Kidney (tissue), 14 donors: Measurements from ENCODE around the gene COL4A3. TPM values are rescaled to one million over a fixed set of nuclear protein-coding genes. Genes with fewer than 3 reads are reported as not detected.

Source experiments
- DNase-seq, 5 donors: peaks; one replicate each; pipeline ENCODE4 v3.0.0-alpha.2; 2013 to 2020
- FAIRE-seq: peaks from 2 replicates; lab custom pipeline; 2012; peaks lifted over from hg19 to GRCh38; lab: Jason Lieb, UNC
- H3K27ac ChIP-seq, 2 donors: one replicate each; pipeline ENCODE4 v1.7.0; 2013; ENCODE audit warnings: low read depth in 2 of 2, low read length in 2 of 2, inconsistent platforms in 1 of 2
- H3K27me3 ChIP-seq: one replicate; pipeline ENCODE4 v1.7.1; 2013; ENCODE audit warnings: low read length, inconsistent platforms; ENCODE audit not compliant: control insufficient read depth, insufficient read depth
- H3K36me3 ChIP-seq, 3 donors: one replicate each; pipeline versions ENCODE4 v1.7.0 to v1.7.1; 2013; ENCODE audit warnings: low read length in 3 of 3, control low read depth in 1 of 3, inconsistent platforms in 1 of 3; ENCODE audit not compliant: insufficient read depth in 3 of 3, control insufficient read depth in 2 of 3
- H3K4me1 ChIP-seq, 3 donors: one replicate each; pipeline versions ENCODE4 v1.7.0 to v1.7.1; 2013; ENCODE audit warnings: low read length in 3 of 3, inconsistent platforms in 1 of 3, low read depth in 1 of 3; ENCODE audit not compliant: control insufficient read depth in 2 of 3, insufficient read depth in 2 of 3
- H3K4me3 ChIP-seq, 3 donors: one replicate each; pipeline versions ENCODE4 v1.7.0 to v1.8.1; 2013; ENCODE audit warnings: low read length in 3 of 3, control low read depth in 1 of 3, inconsistent platforms in 1 of 3
- H3K9ac ChIP-seq, 3 donors: one replicate each; pipeline versions ENCODE4 v1.7.0 to v1.7.1; 2013; ENCODE audit warnings: low read length in 3 of 3, control low read depth in 1 of 3, inconsistent platforms in 1 of 3
- H3K9me3 ChIP-seq, 3 donors: one replicate each; pipeline versions ENCODE4 v1.7.0 to v1.7.1; 2013; ENCODE audit warnings: low read length in 3 of 3, control low read depth in 1 of 3, inconsistent platforms in 1 of 3; ENCODE audit not compliant: control insufficient read depth in 2 of 3, insufficient read depth in 1 of 3
- CTCF ChIP-seq: IDR thresholded peaks from 3 replicates; pipeline ENCODE4 v1.5.1; 2012; ENCODE audit warnings: mild to moderate bottlenecking, moderate library complexity, borderline replicate concordance; ENCODE audit not compliant: insufficient read depth; ENCODE audit errors: extremely low read depth
- intact Hi-C: fragments of 100-400 bp; cut with DNase I; formaldehyde crosslinking; loops from one replicate; pipeline ENCODE4 v1.11.1; 2022
- polyA plus RNA-seq: library from polyadenylated mRNA; stranded (reverse); fragments of 350-450 nt; fragmentation: Illumina TruSeq; extraction: RNeasy Lipid Tissue Mini Kit (QIAGEN cat#74804); gene quantifications from one replicate; pipeline ENCODE4 v1.2.3, GENCODE V29; 2014; ENCODE audit warnings: low read depth, low replicate concordance; ENCODE audit not compliant: insufficient read depth
- total RNA-seq: library from RNA; stranded (reverse); fragmentation: NEBNext Ultra II Directional; extraction: Animal tissue kit (Norgen Biotek cat#: 25700); gene quantifications from one replicate; pipeline ENCODE4 v1.2.1, GENCODE V29; 2021
- donor health status: control.
- donor health status: control.
- donor health status: control.
- donor health status: control.
- donor health status: control.
- donor health status: DM: yes; HTN: yes; CAD: no.
- donor health status: Normal renal cell carcinoma (clear cell type).

COL4A3 gene
- total and polyA plus RNA-seq, 2 donors from 2014 or later: 20.8 to 48.8 TPM

DNA sequence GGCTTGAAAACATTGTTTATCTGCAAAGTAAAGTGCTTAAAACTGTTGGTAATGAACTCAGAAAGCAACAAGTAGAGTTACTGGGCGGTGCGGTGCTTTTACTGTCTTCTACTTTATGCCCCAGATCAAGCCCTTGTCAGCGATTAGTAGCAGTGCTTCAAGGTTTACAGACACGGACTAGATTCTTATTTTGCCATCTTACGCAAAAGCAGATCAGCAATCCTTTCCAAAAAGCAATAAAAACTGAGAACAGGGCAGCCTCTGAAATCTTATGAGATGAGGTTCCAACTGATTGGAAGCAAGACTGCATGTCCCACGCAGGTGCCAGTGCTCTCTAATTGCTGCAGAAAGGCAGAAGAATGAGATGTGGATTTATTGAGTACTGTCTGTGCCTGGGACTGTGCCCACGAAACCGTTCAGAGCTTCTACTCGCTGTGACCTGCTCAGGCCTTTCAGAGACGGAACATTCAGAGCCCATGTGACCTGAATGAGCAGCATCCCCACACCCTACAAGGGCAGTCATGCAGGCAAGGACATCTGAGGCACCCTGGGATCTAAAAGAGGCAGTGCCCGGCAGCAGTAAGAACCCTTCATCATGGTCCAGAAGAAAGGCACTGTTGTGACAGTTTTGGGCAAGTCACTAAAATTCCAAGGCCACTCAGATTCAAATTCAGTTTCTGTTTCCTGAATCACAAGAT lies 15.7 kb downstream of the COL4A3 start:
- Histone ChIP-seq H3K4me3 (peak overlapping the region in 2 of 3 donors; percentile 10 to 29), H3K27me3 (no peaks in the 10 kb centered on the region), H3K36me3 (no peaks in the 10 kb centered on the region), H3K9ac (peak overlapping the region in 1 of 3 donors; percentile 10), H3K27ac (peak overlapping the region; percentile 47 to 71), H3K9me3 (no peaks in the 10 kb centered on the region), H3K4me1 (peaks cover 0 to 28% (median 24%) of the 10 kb centered on the region in 3 donors)
- no peak for FAIRE-seq
- DNase-seq: peak in 3 of 5 donors; percentile 13 to 77 (median 43)
- intact Hi-C loops: no loop called here
- TF ChIP-seq CTCF: no peak

DNA sequence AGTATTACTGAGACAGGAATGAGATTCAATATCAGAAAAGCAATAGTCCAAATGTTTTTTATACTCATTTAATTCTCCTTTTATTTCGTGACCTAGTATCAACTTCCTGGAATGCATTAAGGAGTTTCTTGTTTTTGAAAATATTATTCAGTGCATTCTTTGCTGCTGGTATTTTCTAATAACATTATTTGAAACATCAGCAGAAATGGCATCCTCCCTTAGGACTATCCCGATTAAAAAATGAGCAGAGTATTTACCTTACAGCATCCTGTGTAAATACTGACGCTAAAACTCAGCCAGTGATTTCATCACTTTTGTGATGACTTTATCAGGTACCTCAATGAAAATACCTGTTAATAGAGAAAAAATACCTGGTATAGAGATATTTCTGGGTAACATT lies 16.3 kb downstream of the COL4A3 start:
- no peak for TF ChIP-seq CTCF
- Histone ChIP-seq H3K27me3 (no peaks in the 10 kb centered on the region), H3K4me3 (peak overlapping the region in 1 of 3 donors; percentile 29), H3K4me1 (peaks cover 0 to 33% (median 24%) of the 10 kb centered on the region in 3 donors), H3K27ac (peak overlapping the region in 1 of 2 donors; percentile 47), H3K9me3 (no peaks in the 10 kb centered on the region), H3K36me3 (no peaks in the 10 kb centered on the region), H3K9ac (no peak overlapping the region)
- DNase-seq (no peak), FAIRE-seq (no peak)
- intact Hi-C loops: no loop called here

- Histone ChIP-seq H3K36me3 (no peaks in the 10 kb centered on the region), H3K9me3 (no peaks in the 10 kb centered on the region), H3K27ac (peak overlapping the region; percentile 71 to 74), H3K9ac (no peak overlapping the region), H3K4me3 (no peak overlapping the region), H3K27me3 (no peaks in the 10 kb centered on the region), H3K4me1 (peaks cover 0 to 39% (median 32%) of the 10 kb centered on the region in 3 donors)
- no peak for TF ChIP-seq CTCF
- DNase-seq (no peak), FAIRE-seq (peak; percentile 86)
- intact Hi-C loops: no loop called here
These were observed 18.3 kb downstream of the COL4A3 start for GRCh38 chr2:227182765-227183164.
